GM19193 (cell line): Measurements from ENCODE around the gene STAM2.

Experiments
- POLR2A ChIP-seq: IDR thresholded peaks from 4 replicates; pipeline ENCODE4 v1.6.1; 2011; ENCODE audit not compliant: insufficient read depth, insufficient read length; ENCODE audit errors: extremely low read depth

STAM2 gene

DNA sequence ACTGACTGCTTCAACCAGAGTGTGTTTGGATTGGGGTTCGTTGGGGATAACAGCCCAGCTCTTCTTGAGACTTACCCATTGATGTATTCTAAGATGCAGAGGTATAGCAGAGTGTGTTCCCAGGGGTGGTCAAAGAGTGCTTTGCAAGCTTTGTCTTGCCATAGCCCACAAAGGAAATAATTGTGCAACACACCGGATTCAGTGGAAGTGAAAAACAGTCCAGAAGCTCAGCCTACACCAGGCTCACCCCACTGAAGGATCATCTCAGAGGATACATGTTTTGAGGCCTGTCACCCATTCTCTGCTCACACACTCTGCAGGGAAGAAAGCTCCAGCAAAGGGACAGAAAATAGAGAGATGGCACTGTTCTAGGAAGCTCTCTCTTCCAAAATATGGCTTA lies 86.3 kb downstream of the STAM2 start:
- no peak for TF ChIP-seq POLR2A

GRCh38 chr2:152088006-152088405 lies 87.6 kb downstream of the STAM2 start:
- no peak for TF ChIP-seq POLR2A

DNA sequence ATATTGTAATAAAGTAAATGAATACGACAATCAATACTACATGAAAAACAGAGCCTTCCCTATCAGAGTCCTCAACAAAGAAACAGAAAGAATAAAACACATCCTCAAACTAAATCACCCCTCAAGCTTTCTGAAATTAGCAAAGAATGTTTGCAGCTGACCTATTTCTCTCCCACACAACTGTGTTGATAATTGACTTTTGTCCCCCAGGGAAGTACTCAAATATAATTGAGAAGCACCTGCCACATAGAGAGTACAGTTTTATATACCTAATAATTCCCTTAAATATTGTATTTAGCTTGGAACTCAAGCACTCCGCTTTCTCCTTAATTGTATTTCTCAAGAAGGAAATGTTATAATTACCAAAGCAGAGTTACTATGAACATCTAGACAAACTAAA lies 89.3 kb downstream of the STAM2 start:
- TF ChIP-seq POLR2A: no peak

DNA sequence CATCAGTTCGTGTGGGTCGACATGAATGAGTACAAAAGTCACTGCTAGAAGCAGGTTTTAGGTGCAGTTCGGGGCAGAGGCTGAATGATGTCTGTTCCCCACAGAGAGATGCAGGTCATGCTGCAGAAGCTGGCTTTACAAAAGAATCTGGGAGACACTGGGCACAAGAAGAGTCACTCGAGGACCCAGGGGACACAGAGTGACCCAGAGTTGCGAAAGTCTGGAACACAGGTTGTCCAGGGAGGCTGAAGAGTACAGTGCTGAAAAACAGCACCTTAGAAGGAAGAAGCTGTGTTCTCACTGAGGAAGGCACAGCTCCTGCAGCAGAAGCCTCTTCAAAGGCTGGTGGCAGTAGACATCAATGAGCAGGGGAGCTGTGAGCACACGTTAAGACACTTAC lies 91.5 kb downstream of the STAM2 start:
- TF ChIP-seq POLR2A: no peak

DNA sequence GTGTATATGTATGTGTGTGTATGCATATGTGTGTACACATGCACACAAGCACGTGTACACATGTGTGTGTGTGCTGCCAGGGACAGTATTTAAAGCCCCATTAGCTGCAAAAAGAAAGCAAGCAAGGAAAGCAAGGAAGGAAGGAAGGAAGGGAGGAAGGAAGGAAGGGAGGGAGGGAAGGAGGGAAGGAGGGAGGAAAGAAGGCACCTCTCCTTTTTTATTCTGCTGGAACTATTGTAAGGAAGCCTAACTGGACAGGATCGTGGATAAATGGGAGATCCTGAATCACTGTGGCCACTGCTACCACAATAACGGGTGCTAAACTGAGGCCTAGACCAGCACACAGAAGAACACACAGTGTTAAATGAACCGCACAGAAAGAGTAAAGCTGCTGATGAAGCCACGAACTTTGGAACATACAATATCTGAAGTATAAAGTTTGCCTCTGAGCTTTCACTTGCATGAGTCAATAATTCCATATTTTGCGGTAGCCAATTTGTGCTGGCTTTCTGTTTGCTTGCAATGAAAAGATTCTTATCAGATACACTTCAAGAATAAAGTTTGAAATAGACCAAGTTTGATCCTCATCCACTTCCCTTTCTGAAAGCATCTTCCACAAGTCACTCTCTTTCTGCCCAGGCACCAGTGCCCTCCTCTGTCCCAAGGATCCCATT lies 92.2 kb downstream of the STAM2 start:
- TF ChIP-seq POLR2A: no peak

DNA sequence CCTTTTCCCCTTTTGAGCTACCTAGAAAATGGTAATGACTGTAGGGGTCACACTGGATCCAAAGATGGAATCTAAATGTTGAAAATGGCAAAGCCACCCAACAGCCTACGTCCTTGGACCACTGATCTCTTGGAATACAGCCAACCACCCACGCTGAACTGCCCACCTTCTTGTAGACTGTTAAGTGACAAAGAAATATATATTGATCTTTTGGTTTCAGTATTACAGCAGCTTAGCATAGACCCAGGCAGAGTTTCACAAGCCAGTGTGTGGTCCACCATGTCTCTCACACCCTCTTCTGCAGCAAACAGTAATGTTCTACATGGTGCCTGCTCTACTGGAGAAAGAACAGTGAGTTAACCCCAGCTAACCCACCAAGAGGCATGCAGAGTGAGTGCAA lies 96.9 kb downstream of the STAM2 start:
- no peak for TF ChIP-seq POLR2A

- TF ChIP-seq POLR2A: no peak
Observed at GRCh38 chr2:152078023-152078422, 97.5 kb downstream of the STAM2 start.

- no peak for TF ChIP-seq POLR2A
Observed at GRCh38 chr2:152075461-152076050, 100.0 kb downstream of the STAM2 start.

- TF ChIP-seq POLR2A: no peak
Observed at GRCh38 chr2:152072011-152072410, 103.6 kb downstream of the STAM2 start.

- no peak for TF ChIP-seq POLR2A
Observed at GRCh38 chr2:152071518-152071917, 104.0 kb downstream of the STAM2 start.

- no peak for TF ChIP-seq POLR2A
Observed at GRCh38 chr2:152071092-152071491, 104.5 kb downstream of the STAM2 start.

GRCh38 chr2:152068226-152068625 lies 107.3 kb downstream of the STAM2 start:
- TF ChIP-seq POLR2A: no peak

DNA sequence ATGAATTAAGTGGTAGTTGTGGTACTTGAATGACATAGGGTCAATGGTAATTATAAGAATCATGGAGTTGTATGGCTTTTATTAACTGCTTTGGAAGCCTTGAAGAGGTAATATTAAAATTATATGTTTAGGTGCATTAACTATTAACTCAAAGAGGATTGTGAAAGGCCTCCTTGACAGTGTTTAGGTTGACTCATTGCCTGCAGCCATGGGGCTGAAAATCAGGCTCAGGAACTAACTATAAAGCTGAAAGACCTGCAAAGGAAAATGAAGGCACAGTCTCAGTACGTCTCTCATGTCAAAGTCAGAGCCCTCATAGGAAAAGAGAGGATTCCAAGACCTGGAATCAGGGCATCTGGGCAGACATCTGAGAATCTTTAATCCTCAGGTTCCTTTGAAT lies 107.7 kb downstream of the STAM2 start:
- TF ChIP-seq POLR2A: no peak
